Tibial nerve (tissue), 4 donors: ENCODE results near the gene SLC30A5. TPM values are rescaled to one million over a fixed set of nuclear protein-coding genes. Genes with fewer than 3 reads are reported as not detected.

Experiments
- small RNA-seq: library from RNA; depleted of rRNA; stranded (forward); fragments of <200 nt; gene quantifications from one replicate; pipeline ENCODE3, GENCODE V24; 2016
- total RNA-seq, 4 donors: library from RNA; depleted of rRNA; stranded (reverse); fragments of >200 nt; gene quantifications; one replicate each; pipeline ENCODE4 v1.1.0, GENCODE V29; 2016

The SLC30A5 gene
- total RNA-seq, 4 donors from 2014 or later, result 43.3 to 60.1 (median 54.7) TPM

Small RNA genes within 50 kb of the gene (small RNA-seq; reads per million reads assigned to genes)
- not detected for gene SNORA50D
- gene SUMO2P4, result not detected

Other genes starting within 250 kb of the SLC30A5 start
- 10 to 100 TPM in 1 of 4 donors, 1 to 10 TPM in 3; 4.4 to 26.7 (median 6.5) TPM for gene CCNB1, start 73.1 kb downstream of the SLC30A5 start, total RNA-seq
- 1 to 10 TPM; 1.3 to 6.3 (median 4.1) TPM for gene CENPH, start 95.6 kb downstream of the SLC30A5 start, total RNA-seq
- 10 to 100 TPM in 2 of 4 donors, 1 to 10 TPM in 2; 5.2 to 13.8 (median 11.2) TPM for gene CDK7, start 140.9 kb downstream of the SLC30A5 start, total RNA-seq
- gene CCDC125, start 238.8 kb downstream of the SLC30A5 start, total RNA-seq, result 10 to 100 TPM in 2 of 4 donors, 1 to 10 TPM in 2; 5.7 to 10.3 (median 8.3) TPM